ENCODE measurements around the gene RARRES1.

Gene RARRES1

GRCh38 chr3:158765518-158766205 is 33.4 kb upstream of the RARRES1 start:
- DNase-seq (ENCODE audit: low read depth, low spot score): no peak

DNA sequence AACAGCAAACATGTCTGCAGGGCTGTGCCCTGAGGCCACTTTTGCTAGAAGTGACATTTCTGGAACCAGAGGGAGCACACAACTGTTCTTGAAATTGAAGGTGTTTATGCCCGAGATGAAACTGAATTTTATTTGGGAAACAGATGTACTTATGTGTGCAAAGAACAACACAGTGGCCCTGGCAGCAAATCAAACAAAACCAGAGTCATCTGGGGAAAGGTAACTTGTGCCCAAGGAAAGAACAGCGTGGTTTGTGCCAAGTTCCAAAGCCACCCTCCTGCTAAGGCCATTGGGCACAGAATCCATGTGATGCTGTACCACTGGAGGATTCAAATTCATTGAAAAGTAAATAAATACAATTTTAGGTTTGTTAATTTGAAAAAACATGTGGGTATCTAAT is 31.2 kb upstream of the RARRES1 start:
- no peak for DNase-seq (ENCODE audit: low read depth, low spot score)

DNA sequence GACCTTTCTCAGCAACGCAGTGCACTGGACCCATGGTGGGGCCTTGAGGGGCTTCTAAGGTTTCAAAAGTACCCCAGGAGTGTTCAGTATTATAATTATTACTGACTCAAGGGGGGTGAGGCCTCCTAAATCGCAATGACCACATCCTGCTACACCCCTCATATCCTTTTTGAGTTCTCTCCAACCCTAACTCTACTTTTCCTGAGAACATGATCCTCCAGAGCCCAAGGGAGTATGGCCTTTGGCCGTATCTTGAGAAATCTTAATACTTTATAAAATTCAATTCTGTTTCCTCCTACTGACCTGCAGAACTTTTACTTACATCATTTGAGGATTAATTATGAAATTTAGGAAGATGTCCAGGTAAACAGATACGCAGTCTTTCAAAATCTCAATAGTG is 30.4 kb upstream of the RARRES1 start:
- DNase-seq (ENCODE audit: low read depth, low spot score): no peak

DNA sequence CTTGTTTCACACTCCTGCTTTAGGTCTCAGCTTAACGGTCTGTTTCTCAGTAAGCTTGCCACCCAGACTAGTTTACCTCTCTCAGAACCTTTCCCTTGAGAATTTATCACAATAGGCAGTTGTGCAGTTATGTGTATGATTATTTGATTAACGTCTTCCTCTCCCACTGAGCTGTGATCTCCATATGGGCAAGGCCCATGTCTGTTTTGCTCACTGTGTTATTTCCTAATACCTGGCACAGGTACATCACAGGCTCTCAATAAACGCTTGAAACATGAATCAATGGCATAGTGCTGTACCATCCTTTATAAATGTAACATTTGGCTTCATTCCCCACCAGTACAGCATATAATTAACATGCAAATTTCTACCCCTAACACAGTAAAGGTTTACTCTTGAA is 29.1 kb upstream of the RARRES1 start:
- DNase-seq (ENCODE audit: low read depth, low spot score): no peak

DNA sequence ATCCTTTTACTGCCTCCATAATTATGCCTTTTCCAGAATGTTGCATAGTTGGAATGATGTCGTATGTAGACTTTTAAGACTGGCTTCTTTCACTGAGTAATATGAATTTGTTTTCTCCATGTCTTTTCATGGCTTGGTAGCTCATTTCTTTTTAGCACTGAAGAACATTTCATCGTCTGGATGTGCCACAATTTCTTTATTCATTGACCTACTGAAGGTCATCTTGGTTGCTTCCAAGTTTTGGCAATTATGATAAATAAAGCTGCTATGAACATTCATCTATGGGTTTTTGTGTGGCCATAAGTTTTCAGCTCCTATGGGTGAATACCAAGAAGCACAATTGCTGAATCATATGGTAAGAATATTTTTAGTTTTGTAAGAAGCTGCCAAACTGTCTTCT is 23.2 kb upstream of the RARRES1 start:
- no peak for DNase-seq (ENCODE audit: low read depth, low spot score)

- DNase-seq (ENCODE audit: low read depth, low spot score): no peak
These were observed 21.6 kb upstream of the RARRES1 start for GRCh38 chr3:158753854-158754253.

DNA sequence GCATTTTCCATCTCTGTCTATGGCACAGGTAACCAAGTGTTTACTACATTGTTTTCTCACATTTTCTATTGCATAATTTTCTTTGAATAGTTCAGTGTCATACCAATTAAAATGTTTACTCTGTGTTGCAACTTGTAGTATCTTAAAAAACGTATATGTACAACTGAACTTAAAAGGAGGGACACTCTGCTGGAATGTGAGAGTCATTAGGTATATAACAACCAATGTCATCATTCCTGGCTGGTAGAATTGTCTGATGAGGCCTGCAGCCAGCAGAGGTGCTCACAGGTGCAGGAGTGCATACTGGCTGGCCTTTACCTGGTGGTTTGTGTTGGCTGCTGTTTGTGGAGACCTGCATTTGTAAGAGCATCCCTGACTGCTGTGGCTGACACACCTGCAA is 19.1 kb upstream of the RARRES1 start:
- DNase-seq (ENCODE audit: low read depth, low spot score): no peak

- DNase-seq (ENCODE audit: low read depth, low spot score): no peak
These were observed 17.8 kb upstream of the RARRES1 start for GRCh38 chr3:158750016-158750415.

DNA sequence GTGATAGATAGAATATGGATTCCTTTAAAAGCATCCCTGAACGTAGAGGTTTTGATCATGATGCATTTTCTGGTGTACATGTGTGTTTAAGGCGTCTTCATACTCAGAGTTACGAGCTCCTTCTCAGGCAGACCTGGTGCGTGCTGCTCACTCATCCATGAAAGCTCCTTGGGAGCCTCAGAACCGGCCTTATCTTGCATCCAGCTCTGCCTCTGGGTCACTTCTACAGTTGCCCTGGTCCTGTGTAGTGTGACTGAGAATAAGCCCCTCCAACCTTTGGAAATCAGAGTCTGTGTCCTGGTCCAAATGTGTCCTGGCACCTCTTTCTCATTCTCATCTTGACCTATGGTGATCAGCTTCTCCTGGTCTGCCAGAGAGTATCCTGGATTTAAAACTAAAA is 17.3 kb upstream of the RARRES1 start:
- no peak for DNase-seq (ENCODE audit: low read depth, low spot score)

- no peak for DNase-seq (ENCODE audit: low read depth, low spot score)
These were observed 16.1 kb upstream of the RARRES1 start for GRCh38 chr3:158748237-158748828.

- DNase-seq (ENCODE audit: low read depth, low spot score): no peak
These were observed 15.2 kb upstream of the RARRES1 start for GRCh38 chr3:158747417-158747816.

- no peak for DNase-seq (ENCODE audit: low read depth, low spot score)
These were observed 13.3 kb upstream of the RARRES1 start for GRCh38 chr3:158745551-158745950.

- DNase-seq (ENCODE audit: low read depth, low spot score): no peak
These were observed 12.5 kb upstream of the RARRES1 start for GRCh38 chr3:158744567-158745288.

DNA sequence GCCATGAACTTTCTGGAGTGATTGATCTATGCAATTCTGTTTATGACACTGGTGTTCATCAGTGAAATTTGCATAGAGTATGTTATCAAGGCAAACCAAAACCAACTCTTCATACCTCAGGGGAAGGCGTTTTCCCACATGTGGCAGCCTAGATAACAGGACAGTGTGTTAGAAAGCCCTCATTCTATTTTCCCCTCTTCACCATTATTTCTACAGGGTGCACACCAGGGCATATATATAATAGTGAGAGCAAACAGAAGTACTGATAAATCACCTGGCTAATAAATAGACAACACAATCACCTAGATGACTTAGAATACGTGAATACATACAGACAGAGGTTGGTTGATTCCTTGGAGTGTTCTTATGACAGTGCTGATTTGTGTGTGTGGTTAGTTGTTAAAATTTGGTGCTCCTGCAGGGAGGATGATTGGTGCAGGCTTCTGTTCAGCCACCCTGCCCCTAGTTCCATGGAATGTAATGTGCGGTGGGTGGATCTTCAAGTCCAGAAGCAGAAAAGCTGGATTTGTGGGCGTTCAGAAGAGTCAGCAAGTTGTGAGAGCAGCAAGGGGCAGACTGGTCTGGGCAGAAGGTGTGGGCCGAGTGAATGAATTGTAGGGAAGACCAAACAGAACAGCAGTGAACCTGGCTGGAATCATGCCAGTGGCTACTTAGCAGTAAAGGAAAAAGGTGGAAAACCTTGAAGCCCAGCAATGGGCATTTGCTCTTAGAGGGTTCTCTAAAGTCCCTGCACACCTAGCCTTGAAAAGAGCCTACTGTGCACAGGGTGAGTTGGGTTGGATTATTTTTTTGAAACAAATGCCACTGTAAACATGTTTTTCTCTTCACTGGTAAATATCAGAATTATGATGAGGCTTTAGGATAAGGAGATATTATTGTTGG is 11.7 kb upstream of the RARRES1 start:
- no peak for DNase-seq (ENCODE audit: low read depth, low spot score)

DNA sequence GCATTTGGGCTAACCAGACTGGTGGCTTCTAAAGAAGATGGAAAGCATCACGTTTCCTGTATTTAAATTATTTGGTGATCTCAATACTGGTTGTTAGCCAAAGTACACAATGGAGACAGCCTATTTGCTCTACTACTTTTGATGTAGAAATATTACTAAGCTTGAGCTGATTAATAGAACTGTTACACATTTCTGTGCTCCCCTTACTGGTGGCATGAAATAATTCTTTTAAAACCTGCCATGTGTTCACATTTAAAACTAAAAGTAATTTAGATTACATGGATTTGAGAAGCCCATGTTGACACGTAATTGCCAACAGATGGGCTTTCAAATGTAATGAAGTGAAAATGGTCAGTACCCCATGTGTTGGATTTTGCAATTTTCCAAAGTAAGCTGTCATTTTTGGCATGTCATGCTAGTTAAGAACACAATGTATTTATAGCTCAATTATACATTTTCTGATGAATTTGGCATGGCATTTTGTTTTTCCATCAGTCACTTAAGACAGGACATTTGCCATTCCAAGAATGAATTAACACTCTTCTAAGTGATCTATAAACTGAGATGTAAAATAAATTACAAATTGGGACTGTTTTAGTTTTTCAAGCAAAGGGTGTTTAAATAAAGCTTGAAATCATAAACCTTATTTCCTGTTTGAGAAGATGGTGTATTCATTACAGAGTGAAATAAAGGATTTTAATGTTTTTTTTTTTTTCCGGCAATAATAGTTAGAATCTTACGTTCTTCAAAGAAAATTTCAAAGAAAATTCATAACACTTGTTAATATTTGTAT is 10.8 kb upstream of the RARRES1 start:
- no peak for DNase-seq (ENCODE audit: low read depth, low spot score)

GRCh38 chr3:158739661-158740060 is 7.4 kb upstream of the RARRES1 start:
- no peak for DNase-seq (ENCODE audit: low read depth, low spot score)

GRCh38 chr3:158739078-158739477 is 6.8 kb upstream of the RARRES1 start:
- DNase-seq (ENCODE audit: low read depth, low spot score): no peak

DNA sequence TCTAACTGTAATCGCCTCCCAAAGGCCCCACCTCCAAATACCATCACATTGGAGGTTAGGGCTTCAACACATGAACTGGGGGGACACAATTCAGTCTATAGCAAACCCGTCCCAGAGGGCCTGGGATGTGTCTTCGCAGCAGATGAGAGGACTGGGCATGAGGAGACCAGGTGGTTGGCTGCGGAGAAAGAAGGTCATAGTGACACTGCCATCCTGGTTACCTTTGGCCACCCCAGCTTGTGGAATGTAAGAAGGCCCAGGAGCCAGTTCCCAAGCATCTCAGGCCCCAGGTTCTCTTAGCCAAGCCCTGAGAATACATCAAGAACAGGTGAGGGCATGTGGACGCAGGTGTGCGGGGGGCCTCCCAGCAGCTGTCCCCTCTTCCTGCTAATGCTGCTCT is 6.4 kb upstream of the RARRES1 start:
- DNase-seq (ENCODE audit: low read depth, low spot score): no peak

GRCh38 chr3:158737976-158738615 is 5.8 kb upstream of the RARRES1 start:
- DNase-seq (ENCODE audit: low read depth, low spot score): no peak

DNA sequence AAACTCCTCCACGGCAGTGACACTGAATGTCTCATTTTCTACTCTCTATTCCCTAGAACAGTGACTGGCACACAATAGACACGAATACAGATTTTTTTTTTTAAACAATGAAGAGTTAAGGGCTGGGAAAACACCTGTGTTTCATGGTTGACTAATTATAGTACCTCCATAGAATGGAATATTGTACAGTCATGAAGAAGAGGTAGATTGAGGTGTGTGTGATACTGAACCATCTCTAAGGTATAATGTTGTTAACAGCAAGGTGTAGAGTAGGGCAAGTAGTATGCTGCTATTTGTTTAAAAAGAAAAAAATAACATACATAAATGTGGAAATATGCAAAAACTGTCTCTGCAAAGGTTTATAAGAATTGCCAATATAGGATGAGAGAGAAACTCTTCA is 5.2 kb upstream of the RARRES1 start:
- no peak for DNase-seq (ENCODE audit: low read depth, low spot score)
